Measurements from ENCODE around the gene MEX3A.

GRCh38 chr1:156113282-156113950 is 31.2 kb upstream of the MEX3A start:
- TF ChIP-seq, protein P1, sequence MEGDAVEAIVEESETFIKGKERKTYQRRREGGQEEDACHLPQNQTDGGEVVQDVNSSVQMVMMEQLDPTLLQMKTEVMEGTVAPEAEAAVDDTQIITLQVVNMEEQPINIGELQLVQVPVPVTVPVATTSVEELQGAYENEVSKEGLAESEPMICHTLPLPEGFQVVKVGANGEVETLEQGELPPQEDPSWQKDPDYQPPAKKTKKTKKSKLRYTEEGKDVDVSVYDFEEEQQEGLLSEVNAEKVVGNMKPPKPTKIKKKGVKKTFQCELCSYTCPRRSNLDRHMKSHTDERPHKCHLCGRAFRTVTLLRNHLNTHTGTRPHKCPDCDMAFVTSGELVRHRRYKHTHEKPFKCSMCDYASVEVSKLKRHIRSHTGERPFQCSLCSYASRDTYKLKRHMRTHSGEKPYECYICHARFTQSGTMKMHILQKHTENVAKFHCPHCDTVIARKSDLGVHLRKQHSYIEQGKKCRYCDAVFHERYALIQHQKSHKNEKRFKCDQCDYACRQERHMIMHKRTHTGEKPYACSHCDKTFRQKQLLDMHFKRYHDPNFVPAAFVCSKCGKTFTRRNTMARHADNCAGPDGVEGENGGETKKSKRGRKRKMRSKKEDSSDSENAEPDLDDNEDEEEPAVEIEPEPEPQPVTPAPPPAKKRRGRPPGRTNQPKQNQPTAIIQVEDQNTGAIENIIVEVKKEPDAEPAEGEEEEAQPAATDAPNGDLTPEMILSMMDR (IDR thresholded peaks at IDR 0.05): no peak
- no peak for TF ChIP-seq EZH2phosphoT487 (IDR thresholded peaks at IDR 0.05)
